OCI-LY1 (cell line): ENCODE measurements around the gene EPS8L3.
"Not testable (repeated sequence)": the region's sequence is repeated elsewhere in the genome, so short reads cannot be mapped to it uniquely, and the experiment has no call there.

Source experiments
- H2AFZ ChIP-seq: fragments of 200-600 bp; sonication (generic), shearing (Covaris generic); 2 replicates; pipeline ENCODE4 v1.6.0; 2014; ENCODE audit warnings: antibody characterized with exemption, mild to moderate bottlenecking, low read length
- H3F3A ChIP-seq: fragments of 200-600 bp; sonication (generic), shearing (Covaris generic); 2 replicates; pipeline ENCODE4 v1.6.0; 2014; ENCODE audit warnings: mild to moderate bottlenecking, antibody characterized with exemption, low read length, moderate library complexity; ENCODE audit not compliant: insufficient read depth
- H3K27ac ChIP-seq: fragments of 200-600 bp; sonication (generic); 2 replicates; pipeline ENCODE4 v1.5.1; 2014; ENCODE audit warnings: low read length, mixed run types, mild to moderate bottlenecking, low read depth; ENCODE audit not compliant: poor library complexity, severe bottlenecking
- H3K27me3 ChIP-seq: fragments of 200-600 bp; sonication (generic); 2 replicates; pipeline ENCODE4 v1.6.0; 2014; ENCODE audit warnings: antibody characterized with exemption, mild to moderate bottlenecking, low read length, moderate library complexity; ENCODE audit not compliant: insufficient read depth
- H3K36me3 ChIP-seq: fragments of 200-600 bp; sonication (generic); 2 replicates; pipeline ENCODE4 v1.6.1; 2014; ENCODE audit warnings: mild to moderate bottlenecking, antibody characterized with exemption, low read length, moderate library complexity, mixed read lengths; ENCODE audit not compliant: insufficient read depth
- H3K4me1 ChIP-seq: fragments of 200-600 bp; sonication (generic); 2 replicates; pipeline ENCODE4 v1.5.1; 2014; ENCODE audit warnings: mild to moderate bottlenecking, low read length, moderate library complexity; ENCODE audit not compliant: insufficient read depth, severe bottlenecking
- H3K4me2 ChIP-seq: fragments of 200-600 bp; sonication (generic), shearing (Covaris generic); 2 replicates; pipeline ENCODE4 v1.6.1; 2014; ENCODE audit warnings: low read length
- H3K4me3 ChIP-seq: fragments of 200-600 bp; sonication (generic); 2 replicates; pipeline ENCODE4 v1.5.1; 2014; ENCODE audit warnings: low read length, low read depth, mild to moderate bottlenecking, mixed read lengths; ENCODE audit not compliant: poor library complexity, severe bottlenecking
- H3K79me2 ChIP-seq: fragments of 200-600 bp; shearing (Covaris generic); 2 replicates; pipeline ENCODE4 v1.6.1; 2016; ENCODE audit warnings: mixed run types, low read length, mixed read lengths; ENCODE audit not compliant: insufficient read depth
- H3K9ac ChIP-seq: fragments of 200-600 bp; sonication (generic), shearing (Covaris generic); 2 replicates; pipeline ENCODE4 v1.6.1; 2014; ENCODE audit warnings: mild to moderate bottlenecking, low read length, mixed read lengths
- H3K9me2 ChIP-seq: fragments of 200-600 bp; sonication (generic), shearing (Covaris generic); 2 replicates; pipeline ENCODE4 v1.6.1; 2014; ENCODE audit warnings: low read depth, mild to moderate bottlenecking, low read length, mixed read lengths
- H3K9me3 ChIP-seq: fragments of 200-600 bp; shearing (Covaris generic); 2 replicates; pipeline ENCODE4 v1.6.1; 2014; ENCODE audit warnings: low read length, mixed read lengths
- H4K20me1 ChIP-seq: fragments of 200-600 bp; sonication (generic), shearing (Covaris generic); 2 replicates; pipeline ENCODE4 v1.6.0; 2016; ENCODE audit warnings: mild to moderate bottlenecking, low read length; ENCODE audit not compliant: insufficient read depth
- CTCF ChIP-seq: fragments of 200-600 bp; sonication (generic), shearing (Covaris generic); IDR thresholded peaks from 2 replicates; pipeline ENCODE4 v1.5.1; 2017; ENCODE audit warnings: mild to moderate bottlenecking, antibody characterized with exemption, low read length, moderate library complexity, mixed read lengths
- EZH2 ChIP-seq: fragments of 200-600 bp; sonication (generic), shearing (Covaris generic); IDR thresholded peaks from 2 replicates; pipeline ENCODE4 v1.8.0; 2017; ENCODE audit warnings: borderline replicate concordance, mixed run types, mild to moderate bottlenecking, antibody characterized with exemption, low read length, moderate library complexity, mixed read lengths

Gene EPS8L3

GRCh38 chr1:109800291-109800690 is 36.6 kb upstream of the EPS8L3 start:
- Histone ChIP-seq H3K79me2 (no peaks in the 10 kb centered on the region), H3K27me3 (peaks cover 7% of the 10 kb centered on the region; the same call in 1 of the 2 replicates), H3K4me2 (no peak overlapping the region), H3K9me2 (no peaks in the 10 kb centered on the region), H2AFZ (no peak overlapping the region), H3F3A (no peaks in the 10 kb centered on the region), H3K27ac (no peak overlapping the region), H3K9ac (no peak overlapping the region), H3K4me3 (no peak overlapping the region), H3K4me1 (no peaks in the 10 kb centered on the region), H4K20me1 (no peaks in the 10 kb centered on the region), H3K9me3 (no peaks in the 10 kb centered on the region), H3K36me3 (no peaks in the 10 kb centered on the region)
- TF ChIP-seq EZH2 (no peak), CTCF (no peak)

- no peaks in the 10 kb centered on the region for H3K4me1 ChIP-seq
- H3K36me3 ChIP-seq = no peaks in the 10 kb centered on the region
- H4K20me1 ChIP-seq = no peaks in the 10 kb centered on the region
- H3K79me2 ChIP-seq = no peaks in the 10 kb centered on the region
- peaks cover 7% of the 10 kb centered on the region; the same call in 1 of the 2 replicates for H3K27me3 ChIP-seq
- H3K9ac ChIP-seq = no peak overlapping the region
- no peak overlapping the region for H2AFZ ChIP-seq
- no peak overlapping the region for H3K27ac ChIP-seq
- no peaks in the 10 kb centered on the region for H3F3A ChIP-seq
- TF ChIP-seq CTCF (no peak), EZH2 (no peak)
- no peaks in the 10 kb centered on the region for H3K9me3 ChIP-seq
- no peak overlapping the region for H3K4me3 ChIP-seq
- H3K9me2 ChIP-seq = no peaks in the 10 kb centered on the region
- no peak overlapping the region for H3K4me2 ChIP-seq
Measured at GRCh38 chr1:109799445-109799844, 35.7 kb upstream of the EPS8L3 start.

GRCh38 chr1:109797303-109797595 is 33.5 kb upstream of the EPS8L3 start:
- H3K9me2 ChIP-seq, H2AFZ ChIP-seq, H3K4me2 ChIP-seq, H3K9ac ChIP-seq, H3K27me3 ChIP-seq, H4K20me1 ChIP-seq, H3K4me3 ChIP-seq, H3K4me1 ChIP-seq, H3K36me3 ChIP-seq, H3K79me2 ChIP-seq, H3K9me3 ChIP-seq, H3F3A ChIP-seq, H3K27ac ChIP-seq: not testable (repeated sequence)

GRCh38 chr1:109796484-109797302 is 33.0 kb upstream of the EPS8L3 start:
- H3K27ac ChIP-seq = no peak overlapping the region
- H2AFZ ChIP-seq = no peak overlapping the region
- no peak overlapping the region for H3K9ac ChIP-seq
- no peaks in the 10 kb centered on the region for H4K20me1 ChIP-seq
- H3K4me2 ChIP-seq = no peak overlapping the region
- H3K36me3 ChIP-seq = no peaks in the 10 kb centered on the region
- peaks cover 7% of the 10 kb centered on the region; the same call in 1 of the 2 replicates for H3K27me3 ChIP-seq
- H3K79me2 ChIP-seq = no peaks in the 10 kb centered on the region
- H3F3A ChIP-seq = no peaks in the 10 kb centered on the region
- H3K4me3 ChIP-seq = no peak overlapping the region
- H3K9me3 ChIP-seq = no peaks in the 10 kb centered on the region
- TF ChIP-seq EZH2 (no peak), CTCF (no peak)
- no peaks in the 10 kb centered on the region for H3K9me2 ChIP-seq
- H3K4me1 ChIP-seq = no peaks in the 10 kb centered on the region
